Thyroid gland (tissue), 4 donors: Measurements from ENCODE around the gene CCNE1.

Experiments used
- CTCF ChIP-seq, 6 experiments: fragments of 200-600 bp in 3 of 6; fragments of 450-650 bp in 3 of 6; sonication (generic) in 3 of 6; IDR thresholded peaks; one replicate each; pipeline ENCODE4 v1.5.1; 2016 to 2019; ENCODE audit warnings: antibody characterized with exemption in 6 of 6, mild to moderate bottlenecking in 2 of 6, inconsistent platforms in 1 of 6, moderate library complexity in 1 of 6
- POLR2A ChIP-seq, 2 donors: fragments of 450-650 bp; IDR thresholded peaks; one replicate each; pipeline ENCODE4 v1.6.1; 2017; ENCODE audit warnings: antibody characterized with exemption in 2 of 2, mild to moderate bottlenecking in 2 of 2, moderate library complexity in 1 of 2

- TF ChIP-seq POLR2A (IDR thresholded peaks at IDR 0.05) (no peak), CTCF (IDR thresholded peaks at IDR 0.05) (no peak)
Observed at GRCh38 chr19:29858621-29859020, 46.8 kb downstream of the CCNE1 start.
